Loucy (cell line): Measurements from ENCODE around the gene IREB2.
A peak's percentile ranks its signal among the peaks of the same experiment; 100 is the strongest.
"Not testable (repeated sequence)": the region's sequence is repeated elsewhere in the genome, so short reads cannot be mapped to it uniquely, and the experiment has no call there.

Experiments
- H2AFZ ChIP-seq: fragments of 200-600 bp; sonication (generic); 2 replicates; pipeline ENCODE4 v1.6.0; 2016; ENCODE audit warnings: antibody characterized with exemption, mild to moderate bottlenecking, low read length, moderate library complexity
- H3F3A ChIP-seq: fragments of 200-600 bp; 2 replicates; pipeline ENCODE4 v1.6.0; 2016; ENCODE audit warnings: antibody characterized with exemption, low read depth, mild to moderate bottlenecking
- H3K27me3 ChIP-seq: fragments of 200-600 bp; sonication (generic); 2 replicates; pipeline ENCODE4 v1.6.1; 2014; ENCODE audit warnings: low read length, mild to moderate bottlenecking; ENCODE audit not compliant: insufficient read depth, poor library complexity, severe bottlenecking
- H3K36me3 ChIP-seq: fragments of 200-600 bp; sonication (generic); 2 replicates; pipeline ENCODE4 v1.6.1; 2016; ENCODE audit warnings: low read length; ENCODE audit not compliant: insufficient read depth
- H3K4me1 ChIP-seq: fragments of 200-600 bp; sonication (generic); 2 replicates; pipeline ENCODE4 v1.5.1; 2014; ENCODE audit warnings: low read length, mild to moderate bottlenecking; ENCODE audit not compliant: insufficient read depth, poor library complexity, severe bottlenecking
- H3K4me2 ChIP-seq: fragments of 200-600 bp; sonication (generic); 2 replicates; pipeline ENCODE4 v1.6.0; 2014; ENCODE audit warnings: antibody characterized with exemption, low read length, low read depth, mild to moderate bottlenecking; ENCODE audit not compliant: poor library complexity, severe bottlenecking
- H3K4me3 ChIP-seq: fragments of 200-600 bp; sonication (generic); 2 replicates; pipeline ENCODE4 v1.5.1; 2014; ENCODE audit warnings: low read length, mild to moderate bottlenecking, mixed read lengths; ENCODE audit not compliant: poor library complexity, severe bottlenecking
- H3K79me2 ChIP-seq: fragments of 200-600 bp; sonication (generic); 2 replicates; pipeline ENCODE4 v1.6.1; 2014; ENCODE audit warnings: low read length; ENCODE audit not compliant: insufficient read depth
- H3K9ac ChIP-seq: fragments of 200-600 bp; sonication (generic); 2 replicates; pipeline ENCODE4 v1.6.0; 2014; ENCODE audit warnings: mild to moderate bottlenecking, low read depth, low read length, moderate library complexity; ENCODE audit not compliant: poor library complexity, severe bottlenecking
- H3K9me2 ChIP-seq: fragments of 200-600 bp; sonication (generic); replicated peaks from 2 replicates; pipeline ENCODE4 v1.6.1; 2016; ENCODE audit warnings: low read depth, low read length, mixed read lengths
- H3K9me3 ChIP-seq: fragments of 200-600 bp; sonication (generic); 2 replicates; pipeline ENCODE4 v1.6.1; 2014; ENCODE audit warnings: mild to moderate bottlenecking, antibody characterized with exemption, low read length, low read depth; ENCODE audit not compliant: insufficient read depth
- H4K20me1 ChIP-seq: fragments of 200-600 bp; sonication (generic); 2 replicates; pipeline ENCODE4 v1.6.0; 2014; ENCODE audit warnings: antibody characterized with exemption, low read length, mild to moderate bottlenecking; ENCODE audit not compliant: insufficient read depth, poor library complexity, severe bottlenecking
- CTCF ChIP-seq: fragments of 200-600 bp; sonication (generic); conservative IDR thresholded peaks from 2 replicates; pipeline ENCODE4 v1.5.1; 2014; ENCODE audit warnings: mild to moderate bottlenecking, antibody characterized with exemption, low read length
- EZH2phosphoT487 ChIP-seq: fragments of 200-600 bp; IDR thresholded peaks from 2 replicates; pipeline ENCODE4 v1.6.1; 2018; ENCODE audit warnings: antibody characterized with exemption, mild to moderate bottlenecking, moderate library complexity, borderline replicate concordance

Gene IREB2

GRCh38 chr15:78508272-78508671 is 70.3 kb downstream of the IREB2 start:
- H3K4me3 ChIP-seq, result peak overlapping the region; percentile 69
- H3F3A ChIP-seq, result no peaks in the 10 kb centered on the region
- peak overlapping the region; percentile 48 for H3K9ac ChIP-seq

GRCh38 chr15:78509726-78510312 is 71.8 kb downstream of the IREB2 start:
- H3K4me2 ChIP-seq, result no peak overlapping the region
- TF ChIP-seq EZH2phosphoT487, result no peak

More at GRCh38 chr15:78508272-78508671, 70.3 kb downstream of the IREB2 start:
- Histone ChIP-seq H3K4me2 (peak overlapping the region; percentile 93), H3K9me2 (no peaks in the 10 kb centered on the region), H3K9me3 (no peaks in the 10 kb centered on the region), H2AFZ (peak overlapping the region; percentile 95), H3K27me3 (no peaks in the 10 kb centered on the region), H3K4me1 (peaks cover 9% of the 10 kb centered on the region), H3K79me2 (no peaks in the 10 kb centered on the region), H3K36me3 (no peaks in the 10 kb centered on the region), H4K20me1 (no peaks in the 10 kb centered on the region)
- TF ChIP-seq CTCF (no peak), EZH2phosphoT487 (no peak)

GRCh38 chr15:78520035-78520434 is 82.0 kb downstream of the IREB2 start:
- not testable (repeated sequence) for H4K20me1 ChIP-seq, H3K79me2 ChIP-seq, H3K9me2 ChIP-seq, H2AFZ ChIP-seq, H3F3A ChIP-seq, H3K36me3 ChIP-seq, H3K4me1 ChIP-seq, H3K4me3 ChIP-seq, H3K4me2 ChIP-seq, H3K9me3 ChIP-seq, H3K9ac ChIP-seq, H3K27me3 ChIP-seq

More at GRCh38 chr15:78509726-78510312, 71.8 kb downstream of the IREB2 start:
- Histone ChIP-seq H3K27me3 (no peaks in the 10 kb centered on the region), H3K9ac (no peak overlapping the region), H3K4me3 (no peak overlapping the region), H2AFZ (no peak overlapping the region), H3K9me3 (no peaks in the 10 kb centered on the region), H3K4me1 (peaks cover 9% of the 10 kb centered on the region), H4K20me1 (no peaks in the 10 kb centered on the region), H3K36me3 (no peaks in the 10 kb centered on the region), H3K79me2 (no peaks in the 10 kb centered on the region), H3F3A (no peaks in the 10 kb centered on the region), H3K9me2 (no peaks in the 10 kb centered on the region)

- no peak overlapping the region for H3K4me3 ChIP-seq
- no peaks in the 10 kb centered on the region for H3K4me1 ChIP-seq
- H3K9me2 ChIP-seq, result no peaks in the 10 kb centered on the region
- no peaks in the 10 kb centered on the region for H3F3A ChIP-seq
- no peak overlapping the region for H2AFZ ChIP-seq
- H3K9ac ChIP-seq, result no peak overlapping the region
- no peaks in the 10 kb centered on the region for H3K27me3 ChIP-seq
- H4K20me1 ChIP-seq, result no peaks in the 10 kb centered on the region
- TF ChIP-seq CTCF, result no peak
- no peak for TF ChIP-seq EZH2phosphoT487
- no peaks in the 10 kb centered on the region for H3K9me3 ChIP-seq
- no peaks in the 10 kb centered on the region for H3K36me3 ChIP-seq
- H3K4me2 ChIP-seq, result no peak overlapping the region
- no peaks in the 10 kb centered on the region for H3K79me2 ChIP-seq
Observed at GRCh38 chr15:78524230-78524629, 86.2 kb downstream of the IREB2 start.
